GM18508 (cell line): Measurements from ENCODE around the gene INSR.
"Not testable (repeated sequence)": the region's sequence is repeated elsewhere in the genome, so short reads cannot be mapped to it uniquely, and the experiment has no call there.

Experiments used
- ATAC-seq: cut with Tn5 transposase; IDR thresholded peaks from one replicate; pipeline ENCODE4 v1.9.1; 2021; ENCODE audit warnings: moderate number of reproducible peaks; ENCODE audit not compliant: insufficient read depth, unreplicated experiment

The INSR gene

DNA sequence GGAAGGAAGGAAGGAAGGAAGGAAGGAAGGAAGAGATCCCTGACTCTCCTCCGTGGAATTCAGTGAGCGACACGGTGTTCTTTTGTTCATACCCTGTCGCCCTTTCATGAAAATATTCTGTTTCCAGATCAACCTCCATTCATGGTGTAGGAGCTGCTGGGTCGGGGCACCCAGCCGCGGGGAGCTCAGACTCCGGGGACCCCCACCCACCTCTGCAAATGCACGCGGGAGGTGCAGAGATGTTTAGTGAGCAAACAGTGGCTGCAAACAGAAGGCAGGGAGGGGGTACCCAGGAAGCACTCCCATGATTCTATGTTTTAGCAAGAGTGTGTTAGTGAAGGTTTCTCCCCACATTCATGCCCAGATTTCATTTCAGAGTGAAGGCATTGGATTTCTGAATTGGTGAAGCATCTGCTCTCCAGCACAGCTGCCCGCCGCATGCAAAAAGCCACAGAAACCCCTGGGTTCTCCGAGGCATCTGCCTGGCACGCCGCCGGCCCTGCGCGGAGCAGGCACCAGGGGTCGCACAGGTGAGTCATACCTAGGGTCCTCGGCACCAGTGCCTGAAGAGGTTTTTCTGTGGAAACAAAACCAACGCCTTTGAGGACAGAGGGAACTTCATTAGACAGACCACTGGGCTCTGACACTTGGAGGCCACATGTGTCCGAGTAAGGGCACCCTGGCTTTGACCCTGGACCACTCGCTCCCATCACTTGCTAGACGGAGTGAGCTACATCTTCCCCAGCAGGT lies 144.1 kb downstream of the INSR start:
- ATAC-seq, result no peak

DNA sequence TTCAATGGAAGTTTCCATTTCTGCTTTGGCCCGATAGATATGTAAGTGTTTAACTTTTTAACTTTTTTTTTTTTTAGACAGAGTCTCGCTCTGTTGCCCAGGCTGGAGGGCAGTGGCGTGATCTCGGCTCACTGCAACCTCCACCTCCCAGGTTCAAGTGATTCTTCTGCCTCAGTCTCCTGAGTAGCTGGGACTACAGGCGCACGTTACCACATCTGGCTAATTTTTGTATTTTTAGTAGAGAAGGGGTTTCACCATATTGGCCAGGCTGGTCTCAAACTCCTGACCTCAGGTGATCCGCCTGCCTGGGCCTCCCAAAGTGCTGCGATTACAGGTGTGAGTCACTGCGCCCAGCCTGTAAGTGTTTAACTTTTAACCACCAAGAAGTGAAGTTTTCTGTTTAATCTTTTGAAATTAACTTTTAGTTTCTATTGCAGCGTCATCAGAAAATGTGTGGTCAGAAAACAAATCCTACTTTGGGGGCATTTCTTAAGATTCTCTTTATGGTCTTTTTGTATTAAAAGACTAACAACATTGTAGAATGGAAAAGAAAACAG lies 147.0 kb downstream of the INSR start:
- not testable (repeated sequence) for ATAC-seq

DNA sequence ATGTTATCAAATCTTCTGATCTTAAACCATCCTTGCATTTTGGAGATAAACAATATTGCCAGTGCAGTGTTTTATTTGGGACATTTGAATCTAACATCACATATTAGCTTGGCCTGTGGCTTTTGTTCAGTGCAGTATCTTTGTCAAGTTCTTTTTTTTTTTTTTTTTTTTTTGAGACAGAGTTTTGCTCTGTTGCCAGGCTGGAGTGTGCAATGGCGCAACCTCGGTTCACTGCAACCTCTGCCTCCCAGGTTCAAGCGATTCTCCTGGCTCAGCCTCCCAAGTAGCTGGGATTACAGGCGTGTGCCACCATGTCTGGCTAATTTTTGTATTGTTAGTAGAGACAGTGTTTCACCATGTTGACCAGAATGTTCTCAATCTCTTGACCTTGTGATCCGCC lies 148.1 kb downstream of the INSR start:
- not testable (repeated sequence) for ATAC-seq

DNA sequence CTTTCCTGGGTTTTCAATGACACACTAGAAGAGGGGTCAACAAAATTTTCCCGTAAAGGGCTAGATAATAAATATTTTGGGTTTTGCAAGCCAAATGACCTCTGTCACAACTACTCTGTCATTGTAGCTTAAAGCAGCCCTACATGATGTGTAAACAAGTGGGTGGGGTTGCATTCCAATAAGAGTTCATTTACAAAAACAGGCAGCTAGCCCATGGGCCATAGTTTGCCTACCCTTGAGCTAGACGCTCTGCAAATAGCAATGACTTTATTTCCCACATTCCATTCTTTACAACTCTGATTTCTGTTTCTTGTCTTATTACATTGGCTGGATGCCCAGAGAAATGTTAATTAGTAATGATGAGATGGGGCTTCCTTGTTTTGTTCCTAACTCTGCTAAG lies 148.7 kb downstream of the INSR start:
- ATAC-seq, result no peak

DNA sequence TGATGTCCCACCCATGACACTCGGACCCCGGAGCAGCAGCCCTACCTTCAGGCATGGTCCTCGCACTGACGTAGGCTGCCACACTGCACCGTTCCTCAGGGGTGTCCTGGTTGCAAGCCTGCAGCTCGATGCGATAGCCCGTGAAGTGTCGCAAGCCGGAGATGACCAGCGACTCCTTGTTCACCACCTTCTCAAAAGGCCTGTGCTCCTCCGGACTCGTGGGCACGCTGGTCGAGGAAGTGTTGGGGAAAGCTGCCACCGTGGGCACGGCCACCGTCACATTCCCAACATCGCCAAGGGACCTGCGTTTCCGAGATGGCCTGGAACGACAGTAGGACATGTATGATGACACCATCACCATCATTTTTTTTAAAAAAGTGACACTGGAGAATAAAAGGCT lies 151.4 kb downstream of the INSR start:
- ATAC-seq, result no peak

DNA sequence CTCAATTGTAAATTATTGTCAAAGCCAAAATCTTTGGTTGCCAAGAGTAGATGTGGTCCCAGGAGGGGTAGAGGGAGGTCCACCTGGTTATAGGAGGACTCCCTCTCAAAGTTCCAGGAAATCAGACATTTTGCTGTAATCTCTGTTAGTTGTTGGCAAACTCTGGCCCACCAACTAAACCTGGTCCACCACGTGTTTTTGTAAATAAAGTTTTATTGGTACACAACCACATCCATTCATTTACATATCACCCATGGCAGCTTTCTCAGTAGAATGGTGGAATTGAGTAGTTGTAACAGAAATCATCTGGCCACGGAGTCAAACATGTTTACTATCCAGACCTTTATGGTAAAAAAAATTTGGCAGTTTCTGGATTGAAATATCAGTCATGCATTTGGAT lies 154.1 kb downstream of the INSR start:
- ATAC-seq, result no peak

DNA sequence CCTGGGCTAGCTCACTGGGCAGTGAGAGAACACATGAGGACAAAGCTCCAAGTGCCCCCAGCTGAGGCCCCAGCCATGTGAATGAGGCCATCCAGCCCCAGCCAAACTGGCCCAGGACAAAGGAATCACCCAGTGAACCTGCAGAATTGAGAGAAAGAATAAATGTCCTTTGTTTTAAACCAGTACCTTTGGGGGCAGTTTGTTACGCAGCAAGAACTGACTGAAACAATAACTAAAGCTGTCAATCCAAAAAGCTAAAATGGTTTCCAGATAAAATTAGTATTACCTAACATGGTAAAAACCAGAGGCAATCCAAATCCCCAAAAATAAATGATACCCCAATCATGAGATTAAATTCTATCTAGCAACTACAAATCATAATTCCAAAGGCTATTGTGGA lies 155.1 kb downstream of the INSR start:
- no peak for ATAC-seq

DNA sequence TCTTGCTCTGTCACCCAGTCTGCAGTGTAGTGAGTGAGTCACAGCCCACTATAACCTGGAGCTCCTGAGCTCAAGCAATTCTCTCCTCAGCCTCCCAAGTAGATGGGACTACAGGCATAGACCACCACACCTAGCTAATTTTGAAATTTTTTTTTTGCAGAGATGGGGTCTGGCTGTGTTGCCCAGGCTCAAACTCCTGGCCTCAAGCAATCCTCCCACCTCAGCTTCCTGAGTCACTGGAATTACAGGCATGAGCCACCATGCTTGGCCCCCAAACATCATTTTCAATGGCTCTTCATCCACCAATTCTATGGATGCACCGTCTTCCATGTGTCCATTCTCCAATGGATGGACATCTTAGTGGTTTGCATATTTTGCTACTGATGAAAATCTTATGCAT lies 155.8 kb downstream of the INSR start:
- no peak for ATAC-seq

DNA sequence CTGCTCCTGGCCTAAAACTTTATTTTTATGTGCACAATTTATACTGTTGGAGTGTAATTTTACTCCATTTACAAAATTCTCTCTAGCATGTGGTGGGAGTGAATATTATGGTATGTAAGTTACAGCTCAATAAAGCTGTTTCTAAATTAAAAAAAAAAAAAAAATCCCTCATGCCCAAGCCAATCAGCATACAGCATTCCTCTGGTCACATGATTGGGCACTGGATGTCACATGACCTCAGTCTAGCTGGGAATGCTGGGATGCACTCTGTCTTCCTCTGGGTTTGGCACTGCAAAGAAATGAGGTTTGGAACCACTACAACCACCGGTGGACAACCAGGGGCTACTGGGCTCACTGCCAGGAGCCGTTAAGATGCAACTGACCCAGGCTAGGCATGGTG lies 157.1 kb downstream of the INSR start:
- no peak for ATAC-seq

DNA sequence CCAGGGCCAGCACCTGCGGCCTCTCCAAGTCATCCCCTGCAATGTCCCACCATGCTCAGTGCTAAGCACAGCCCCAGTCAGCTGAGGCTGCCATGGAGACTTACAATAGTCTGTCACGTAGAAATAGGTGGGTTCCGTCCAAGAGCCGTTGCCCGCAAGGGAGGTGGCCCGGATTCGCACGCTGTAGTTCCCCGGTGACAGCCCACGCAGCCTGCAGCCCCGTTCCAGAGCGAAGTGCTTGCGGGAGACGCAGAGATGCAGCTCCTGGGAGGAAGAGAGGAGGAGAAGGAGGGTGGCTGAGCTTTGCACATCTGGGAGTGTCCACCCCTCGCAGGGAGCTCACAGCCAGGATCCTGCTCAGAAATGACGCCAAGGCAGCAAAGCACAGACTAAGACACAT lies 162.2 kb downstream of the INSR start:
- no peak for ATAC-seq

DNA sequence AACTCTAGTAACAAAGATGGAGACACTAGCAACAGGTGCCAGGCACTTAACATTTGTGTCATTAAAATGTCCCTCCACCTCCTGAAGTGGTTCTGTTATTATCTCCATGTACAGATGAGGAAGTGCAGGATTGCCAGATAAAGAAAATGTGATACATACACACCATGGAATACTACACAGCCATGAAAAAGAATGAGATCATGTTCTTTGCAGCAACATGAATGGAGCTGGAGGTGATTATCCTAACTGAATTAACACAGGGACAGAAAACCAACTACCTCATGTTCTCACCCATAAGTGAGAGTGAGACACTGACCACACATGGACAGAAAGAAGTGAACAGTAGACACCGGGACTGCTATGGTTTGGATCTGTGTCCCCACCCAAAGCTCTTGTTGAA lies 164.2 kb downstream of the INSR start:
- ATAC-seq, result no peak

DNA sequence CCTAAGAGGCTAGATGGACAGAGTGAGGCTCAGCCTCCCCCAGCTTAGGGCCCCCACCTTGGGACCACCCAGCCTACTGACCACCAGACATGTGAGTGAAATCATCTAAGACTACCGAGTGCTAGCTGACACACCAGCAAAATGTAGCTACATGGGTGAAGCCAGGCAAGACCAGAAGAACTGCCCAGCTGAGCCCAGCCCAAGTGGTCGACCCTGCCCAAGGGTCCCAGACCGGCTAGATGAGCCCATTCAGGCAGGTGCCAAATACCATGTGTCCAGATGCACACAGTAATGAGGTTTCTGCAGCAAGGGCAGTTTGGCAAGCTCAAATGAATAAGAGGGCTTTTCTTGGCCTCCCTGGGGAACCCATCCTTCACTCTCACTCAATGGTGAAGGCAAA lies 168.1 kb downstream of the INSR start:
- ATAC-seq, result no peak

DNA sequence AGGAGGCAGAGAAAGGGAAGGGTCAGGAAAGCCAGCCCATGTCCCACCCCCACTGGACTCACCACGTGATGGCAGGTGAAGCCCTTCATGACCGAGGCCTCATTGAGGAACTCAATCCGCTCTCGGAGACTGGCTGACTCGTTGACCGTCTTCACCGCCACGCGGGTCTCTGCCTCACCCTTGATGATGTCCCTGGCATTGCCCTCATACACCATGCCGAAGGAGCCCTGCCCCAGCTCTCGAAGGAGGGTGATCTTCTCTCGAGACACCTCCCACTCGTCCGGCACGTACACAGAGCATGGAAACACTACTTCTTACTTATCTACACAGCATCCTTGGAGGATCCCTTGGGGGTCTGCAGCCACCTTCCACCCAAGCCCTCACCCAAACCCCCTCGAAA lies 169.0 kb downstream of the INSR start:
- no peak for ATAC-seq

DNA sequence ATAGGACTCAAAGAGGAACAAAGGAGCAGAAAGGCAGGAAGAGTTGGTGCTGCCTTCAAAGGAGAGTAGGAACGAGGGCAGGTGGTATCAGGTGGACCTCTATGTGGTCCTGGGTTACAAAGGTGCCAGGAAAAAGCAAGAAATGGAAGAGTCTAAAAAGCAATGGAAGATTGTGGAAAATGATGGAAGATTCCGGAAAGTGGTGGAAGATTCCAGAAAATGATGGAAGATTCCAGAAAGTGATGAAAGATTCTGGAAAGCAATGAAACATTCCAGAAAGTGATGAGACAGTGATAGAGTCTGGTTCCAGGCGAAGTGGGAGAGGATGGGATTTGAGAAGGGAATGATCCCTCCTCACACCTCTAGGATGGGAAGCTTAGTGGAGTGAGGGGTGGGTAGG lies 169.4 kb downstream of the INSR start:
- no peak for ATAC-seq

DNA sequence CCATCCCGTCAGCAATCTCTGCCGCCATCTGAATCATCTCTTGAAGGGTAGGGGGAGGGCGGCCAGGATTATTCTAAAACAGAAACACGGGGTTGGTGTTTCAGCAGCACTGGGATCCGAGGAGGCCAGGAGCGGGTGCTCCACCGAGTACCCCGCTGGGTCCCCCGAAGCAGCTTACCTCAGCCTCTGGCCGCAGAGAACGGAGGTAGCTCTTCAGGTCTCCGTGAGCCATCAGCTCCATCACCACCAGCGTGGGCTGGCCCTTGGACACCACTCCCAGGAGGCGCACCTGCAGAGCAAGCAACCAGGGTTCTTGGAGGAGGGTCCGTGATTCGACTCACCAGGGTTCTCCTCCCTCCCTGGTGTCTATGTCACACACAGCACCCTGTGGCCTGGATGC lies 171.5 kb downstream of the INSR start:
- ATAC-seq, result no peak

DNA sequence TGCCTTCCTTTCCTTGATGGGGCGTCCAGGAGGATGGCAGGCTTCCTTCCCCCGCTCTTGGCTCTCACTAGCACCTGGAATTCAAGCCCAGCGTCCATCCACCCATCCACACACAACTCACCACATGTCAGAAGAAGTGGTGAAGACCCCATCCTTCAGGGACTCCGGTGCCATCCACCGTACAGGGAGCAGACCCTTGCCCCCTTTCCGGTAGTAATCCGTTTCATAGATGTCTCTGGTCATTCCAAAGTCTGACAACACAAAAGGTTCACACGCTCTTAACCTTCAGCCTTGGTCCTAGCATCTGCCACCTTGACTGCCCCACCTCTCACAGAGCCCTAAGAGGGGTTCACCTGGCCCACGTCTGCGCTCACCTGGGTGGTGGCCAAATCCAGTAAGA lies 173.7 kb downstream of the INSR start:
- ATAC-seq, result no peak

DNA sequence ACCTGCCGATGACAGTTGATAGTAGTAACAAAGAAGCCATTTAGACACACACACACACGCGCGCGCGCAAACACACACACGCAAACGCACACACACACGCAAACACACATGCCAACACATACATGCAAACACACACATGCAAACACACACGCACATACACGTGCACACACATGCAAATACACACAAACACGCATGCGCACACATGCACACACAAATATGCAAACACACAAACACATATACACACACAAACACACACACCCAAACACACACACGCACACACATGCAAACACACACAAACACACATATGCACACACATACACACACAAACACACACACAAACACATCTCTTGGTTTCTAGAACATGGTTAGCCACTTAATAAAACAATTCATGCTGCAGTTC lies 174.6 kb downstream of the INSR start:
- no peak for ATAC-seq

DNA sequence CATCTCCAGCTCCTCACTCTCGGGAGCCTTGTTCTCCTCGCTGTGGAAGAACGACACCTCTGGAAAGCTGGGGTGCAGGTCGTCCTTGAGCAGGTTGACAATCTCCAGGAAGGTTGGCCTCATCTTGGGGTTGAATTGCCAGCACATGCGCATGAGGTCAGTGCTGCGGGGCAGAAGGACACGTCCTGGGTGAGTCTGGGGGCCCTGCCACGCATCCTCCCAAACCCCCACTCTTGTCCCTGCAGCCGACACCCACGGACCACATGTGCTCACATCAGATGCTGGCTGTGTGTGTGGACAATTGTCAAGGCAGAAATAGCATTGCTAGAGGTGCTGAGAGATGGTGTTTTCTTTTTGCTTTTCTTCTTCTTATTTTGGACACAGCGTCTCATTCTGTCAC lies 177.0 kb downstream of the INSR start:
- no peak for ATAC-seq

DNA sequence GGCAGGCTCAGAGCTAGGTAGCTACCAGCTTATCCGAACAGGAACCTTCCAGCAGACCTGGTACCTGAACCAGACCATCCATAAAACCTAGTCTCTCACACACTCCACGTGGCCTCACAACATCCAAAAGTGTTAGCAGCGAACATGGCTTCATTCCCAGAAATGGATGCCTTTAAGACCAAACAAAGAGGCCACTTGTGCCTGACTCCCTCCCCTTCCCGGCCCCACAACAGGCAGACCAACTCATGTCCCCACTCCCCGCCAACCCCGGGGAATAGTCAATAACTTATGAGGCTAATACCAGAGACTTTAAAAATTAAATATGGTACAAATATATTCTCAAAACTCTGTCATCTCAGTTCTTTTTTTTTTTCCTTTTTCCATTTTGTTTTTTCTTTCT lies 178.5 kb downstream of the INSR start:
- no peak for ATAC-seq

DNA sequence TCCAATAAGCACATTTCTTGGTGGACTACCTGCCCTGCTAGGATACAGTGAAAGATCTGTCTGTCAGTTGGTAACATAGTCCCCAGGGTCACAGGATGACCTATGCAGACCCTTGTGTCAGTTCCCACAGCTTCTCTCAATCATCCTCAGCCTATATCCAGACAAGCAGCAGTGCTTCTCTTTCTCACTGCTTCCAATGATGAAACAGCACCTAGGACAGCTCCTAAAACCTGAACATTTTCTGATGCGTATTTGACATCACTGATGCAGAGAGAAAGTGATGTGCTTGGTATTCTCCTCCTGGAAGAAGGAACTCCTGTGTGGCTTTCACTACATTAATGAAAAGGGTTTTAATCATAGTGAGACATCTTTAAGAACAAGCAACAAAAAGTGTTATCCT lies 181.0 kb downstream of the INSR start:
- ATAC-seq, result no peak

DNA sequence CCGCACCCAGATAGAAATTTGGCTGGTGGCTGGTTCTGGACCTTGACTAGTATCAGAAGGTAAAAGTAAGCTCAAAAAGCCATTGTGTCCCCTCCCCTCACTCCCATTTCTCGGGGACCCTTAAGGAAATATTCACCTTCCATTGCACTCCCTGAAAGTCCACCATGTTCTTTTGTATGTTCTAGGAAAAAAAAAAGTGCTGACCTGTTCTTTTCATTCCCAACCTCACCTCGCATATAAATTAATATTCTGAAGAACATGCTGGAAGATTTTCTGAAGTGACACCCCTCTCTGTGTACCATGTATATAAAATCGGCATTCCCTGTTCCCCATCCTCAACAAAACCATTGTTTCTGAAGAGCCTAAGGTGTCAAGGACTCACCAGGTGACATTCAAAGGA lies 181.5 kb downstream of the INSR start:
- ATAC-seq, result no peak

DNA sequence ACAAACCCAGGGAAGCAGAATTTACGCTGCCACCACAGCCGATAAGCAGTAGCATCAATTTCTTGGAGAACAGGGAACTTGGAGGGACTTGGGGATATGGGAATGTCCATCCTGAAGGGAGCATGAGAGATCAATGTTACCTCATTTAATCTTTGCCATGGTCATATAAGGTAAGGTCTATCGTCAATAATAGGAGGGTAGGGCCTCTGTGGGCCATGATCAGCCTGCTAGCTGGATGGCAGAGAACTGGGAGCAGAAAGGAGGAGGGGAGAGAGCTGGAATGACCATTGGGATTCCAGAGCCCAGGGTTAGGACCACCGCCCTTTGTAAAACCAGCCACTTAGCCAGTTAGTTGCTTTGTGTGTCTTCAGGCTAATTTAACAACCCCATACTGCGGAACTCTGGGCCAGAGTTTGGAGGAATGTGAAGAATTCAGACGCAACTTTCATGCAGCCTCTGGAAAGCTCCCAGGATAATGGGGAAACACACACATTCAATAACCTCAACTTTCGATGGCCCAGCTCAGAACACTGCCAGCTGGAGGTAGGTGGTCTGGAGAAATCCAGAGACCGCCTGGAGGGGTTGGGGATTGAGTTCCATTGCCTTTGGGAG lies 184.4 kb downstream of the INSR start:
- no peak for ATAC-seq
